Mucosa of rectum (tissue), 2 donors: Measurements from ENCODE around the gene TMTC1.

Experiments
- H3K27ac ChIP-seq, 2 donors: one replicate each; pipeline ENCODE4 v1.7.0; 2013; ENCODE audit warnings: inconsistent platforms in 2 of 2, low read depth in 2 of 2, low read length in 2 of 2
- H3K27me3 ChIP-seq, 2 donors: one replicate each; pipeline ENCODE4 v1.7.0; 2013; ENCODE audit warnings: low read length in 2 of 2; ENCODE audit not compliant: control insufficient read depth in 2 of 2, insufficient read depth in 2 of 2
- H3K36me3 ChIP-seq, 2 donors: one replicate each; pipeline ENCODE4 v1.7.0; 2013; ENCODE audit warnings: low read length in 2 of 2; ENCODE audit not compliant: control insufficient read depth in 2 of 2, insufficient read depth in 2 of 2
- H3K4me1 ChIP-seq, 2 donors: one replicate each; pipeline ENCODE4 v1.7.0; 2013; ENCODE audit warnings: low read length in 2 of 2, mild to moderate bottlenecking in 1 of 2; ENCODE audit not compliant: control insufficient read depth in 2 of 2, insufficient read depth in 2 of 2
- H3K4me3 ChIP-seq, 2 donors: one replicate each; pipeline ENCODE4 v1.7.0; 2013; ENCODE audit warnings: low read length in 2 of 2
- H3K9ac ChIP-seq, 2 donors: one replicate each; pipeline ENCODE4 v1.7.0; 2013; ENCODE audit warnings: low read length in 2 of 2, low read depth in 1 of 2, mild to moderate bottlenecking in 1 of 2
- H3K9me3 ChIP-seq, 2 donors: one replicate each; pipeline ENCODE4 v1.7.0; 2013; ENCODE audit warnings: low read length in 2 of 2; ENCODE audit not compliant: control insufficient read depth in 2 of 2
- donor health status: healthy.
- donor health status: Normal muscosa, but diverticular disease.

The TMTC1 gene

GRCh38 chr12:29759950-29760349, 23.8 kb downstream of the TMTC1 start:
- Histone ChIP-seq H3K4me3 (no peak overlapping the region), H3K27ac (no peak overlapping the region), H3K9me3 (no peaks in the 10 kb centered on the region), H3K9ac (no peak overlapping the region), H3K4me1 (no peaks in the 10 kb centered on the region), H3K36me3 (no peaks in the 10 kb centered on the region), H3K27me3 (no peaks in the 10 kb centered on the region)

- no peaks in the 10 kb centered on the region for H3K27me3 ChIP-seq
- H3K4me1 ChIP-seq, result no peaks in the 10 kb centered on the region
- no peak overlapping the region for H3K9ac ChIP-seq
- H3K27ac ChIP-seq, result no peak overlapping the region
- H3K36me3 ChIP-seq, result no peaks in the 10 kb centered on the region
- H3K9me3 ChIP-seq, result no peaks in the 10 kb centered on the region
- no peak overlapping the region for H3K4me3 ChIP-seq
Observed at GRCh38 chr12:29756741-29757390, 26.9 kb downstream of the TMTC1 start.

GRCh38 chr12:29754235-29755189, 29.2 kb downstream of the TMTC1 start:
- no peaks in the 10 kb centered on the region for H3K9me3 ChIP-seq
- no peaks in the 10 kb centered on the region for H3K4me1 ChIP-seq
- H3K27me3 ChIP-seq, result no peaks in the 10 kb centered on the region
- no peak overlapping the region for H3K9ac ChIP-seq
- no peak overlapping the region for H3K27ac ChIP-seq
- no peak overlapping the region for H3K4me3 ChIP-seq
- no peaks in the 10 kb centered on the region for H3K36me3 ChIP-seq

GRCh38 chr12:29752121-29752520, 31.6 kb downstream of the TMTC1 start:
- no peak overlapping the region for H3K9ac ChIP-seq
- no peaks in the 10 kb centered on the region for H3K27me3 ChIP-seq
- H3K4me3 ChIP-seq, result no peak overlapping the region
- no peak overlapping the region for H3K27ac ChIP-seq
- H3K9me3 ChIP-seq, result no peaks in the 10 kb centered on the region
- H3K36me3 ChIP-seq, result no peaks in the 10 kb centered on the region
- H3K4me1 ChIP-seq, result no peaks in the 10 kb centered on the region

- Histone ChIP-seq H3K27me3 (no peaks in the 10 kb centered on the region), H3K9ac (no peak overlapping the region), H3K9me3 (no peaks in the 10 kb centered on the region), H3K4me1 (no peaks in the 10 kb centered on the region), H3K4me3 (no peak overlapping the region), H3K27ac (no peak overlapping the region), H3K36me3 (no peaks in the 10 kb centered on the region)
Observed at GRCh38 chr12:29751676-29752075, 32.1 kb downstream of the TMTC1 start.

GRCh38 chr12:29750928-29751220, 32.9 kb downstream of the TMTC1 start:
- Histone ChIP-seq H3K36me3 (no peaks in the 10 kb centered on the region), H3K9ac (no peak overlapping the region), H3K27ac (no peak overlapping the region), H3K27me3 (no peaks in the 10 kb centered on the region), H3K9me3 (no peaks in the 10 kb centered on the region), H3K4me1 (no peaks in the 10 kb centered on the region), H3K4me3 (no peak overlapping the region)

GRCh38 chr12:29750131-29750927, 33.4 kb downstream of the TMTC1 start:
- Histone ChIP-seq H3K9ac (no peak overlapping the region), H3K4me3 (no peak overlapping the region), H3K36me3 (no peaks in the 10 kb centered on the region), H3K4me1 (no peaks in the 10 kb centered on the region), H3K27ac (no peak overlapping the region), H3K9me3 (no peaks in the 10 kb centered on the region), H3K27me3 (no peaks in the 10 kb centered on the region)

GRCh38 chr12:29744365-29744764, 39.4 kb downstream of the TMTC1 start:
- Histone ChIP-seq H3K27me3 (no peaks in the 10 kb centered on the region), H3K4me1 (no peaks in the 10 kb centered on the region), H3K9ac (no peak overlapping the region), H3K9me3 (no peaks in the 10 kb centered on the region), H3K36me3 (no peaks in the 10 kb centered on the region), H3K27ac (no peak overlapping the region), H3K4me3 (no peak overlapping the region)

- no peak overlapping the region for H3K9ac ChIP-seq
- H3K27ac ChIP-seq, result no peak overlapping the region
- H3K9me3 ChIP-seq, result no peaks in the 10 kb centered on the region
- H3K27me3 ChIP-seq, result no peaks in the 10 kb centered on the region
- no peaks in the 10 kb centered on the region for H3K36me3 ChIP-seq
- no peaks in the 10 kb centered on the region for H3K4me1 ChIP-seq
- no peak overlapping the region for H3K4me3 ChIP-seq
Observed at GRCh38 chr12:29743801-29744200, 39.9 kb downstream of the TMTC1 start.

GRCh38 chr12:29743077-29743476, 40.7 kb downstream of the TMTC1 start:
- no peaks in the 10 kb centered on the region for H3K9me3 ChIP-seq
- H3K27ac ChIP-seq, result no peak overlapping the region
- H3K9ac ChIP-seq, result no peak overlapping the region
- H3K4me1 ChIP-seq, result no peaks in the 10 kb centered on the region
- H3K4me3 ChIP-seq, result no peak overlapping the region
- no peaks in the 10 kb centered on the region for H3K27me3 ChIP-seq
- no peaks in the 10 kb centered on the region for H3K36me3 ChIP-seq
